Chondrocyte (in vitro differentiated cells): ENCODE measurements around the gene MARK1. TPM values are rescaled to one million over a fixed set of nuclear protein-coding genes. Genes with fewer than 3 reads are reported as not detected.

Source experiments
- DNase-seq: peaks from one replicate; pipeline ENCODE4 v3.0.0; 2021; ENCODE audit warnings: mixed read lengths, low spot score
- H3K27ac Mint-ChIP-seq: one replicate; pipeline ENCODE4 v1.8.0; 2021; ENCODE audit warnings: mild to moderate bottlenecking, moderate library complexity, mixed read lengths; ENCODE audit not compliant: unreplicated experiment
- H3K27me3 Mint-ChIP-seq: 2 replicates; pipeline ENCODE4 v1.8.0; 2021; ENCODE audit warnings: low read depth, mixed read lengths
- H3K36me3 Mint-ChIP-seq: 2 replicates; pipeline ENCODE4 v1.8.0; 2021; ENCODE audit warnings: low read depth, mixed read lengths
- H3K4me1 Mint-ChIP-seq: 2 replicates; pipeline ENCODE4 v1.8.0; 2021; ENCODE audit warnings: low read depth, mild to moderate bottlenecking, mixed read lengths
- H3K4me3 Mint-ChIP-seq: one replicate; pipeline ENCODE4 v1.8.0; 2021; ENCODE audit warnings: mild to moderate bottlenecking, moderate library complexity, mixed read lengths; ENCODE audit not compliant: unreplicated experiment
- H3K9me3 Mint-ChIP-seq: 2 replicates; pipeline ENCODE4 v1.8.0; 2021; ENCODE audit warnings: low read depth, mixed read lengths
- CTCF ChIP-seq: fragments of 200-600 bp; sonication (generic); IDR thresholded peaks from 2 replicates; pipeline ENCODE4 v1.5.0; 2021; ENCODE audit warnings: antibody characterized with exemption, mild to moderate bottlenecking, moderate library complexity
- total RNA-seq: library from RNA; stranded (reverse); gene quantifications from 3 replicates; pipeline ENCODE4 v1.2.1, GENCODE V29; 2021

The MARK1 gene
- total RNA-seq, 1 donor from 2014 or later = 4.1 TPM

- DNase-seq = no peak
- Mint-ChIP-seq H3K9me3 (peaks cover 5% of the 10 kb centered on the region), H3K27ac (no peak overlapping the region), H3K36me3 (peaks cover 4% of the 10 kb centered on the region), H3K4me3 (no peak overlapping the region), H3K4me1 (no peaks in the 10 kb centered on the region), H3K27me3 (peaks cover 5% of the 10 kb centered on the region)
- TF ChIP-seq CTCF = no peak
Measured at GRCh38 chr1:220701974-220702373, 174.0 kb downstream of the MARK1 start.

GRCh38 chr1:220702733-220703270, 174.9 kb downstream of the MARK1 start:
- Mint-ChIP-seq H3K27me3 (peaks cover 5% of the 10 kb centered on the region), H3K27ac (no peak overlapping the region), H3K4me1 (no peaks in the 10 kb centered on the region), H3K9me3 (peaks cover 5% of the 10 kb centered on the region), H3K36me3 (peaks cover 2% of the 10 kb centered on the region), H3K4me3 (no peak overlapping the region)
- DNase-seq = no peak
- no peak for TF ChIP-seq CTCF

GRCh38 chr1:220703305-220703704, 175.4 kb downstream of the MARK1 start:
- no peak for DNase-seq
- Mint-ChIP-seq H3K4me1 (no peaks in the 10 kb centered on the region), H3K36me3 (peaks cover 2% of the 10 kb centered on the region), H3K9me3 (peaks cover 5% of the 10 kb centered on the region), H3K27me3 (peaks cover 5% of the 10 kb centered on the region), H3K27ac (no peak overlapping the region), H3K4me3 (no peak overlapping the region)
- no peak for TF ChIP-seq CTCF

GRCh38 chr1:220705782-220706181, 177.8 kb downstream of the MARK1 start:
- Mint-ChIP-seq H3K36me3 (peaks cover 2% of the 10 kb centered on the region), H3K9me3 (peaks cover 5% of the 10 kb centered on the region), H3K4me3 (no peak overlapping the region), H3K4me1 (no peaks in the 10 kb centered on the region), H3K27ac (no peak overlapping the region), H3K27me3 (peaks cover 5% of the 10 kb centered on the region)
- no peak for TF ChIP-seq CTCF
- DNase-seq = no peak

- no peak overlapping the region for H3K4me3 Mint-ChIP-seq
- peaks cover 5% of the 10 kb centered on the region for H3K27me3 Mint-ChIP-seq
- H3K27ac Mint-ChIP-seq = no peak overlapping the region
- peaks cover 5% of the 10 kb centered on the region for H3K9me3 Mint-ChIP-seq
- peaks cover 2% of the 10 kb centered on the region for H3K36me3 Mint-ChIP-seq
- no peaks in the 10 kb centered on the region for H3K4me1 Mint-ChIP-seq
- TF ChIP-seq CTCF = no peak
- no peak for DNase-seq
Measured at GRCh38 chr1:220706480-220706879, 178.5 kb downstream of the MARK1 start.
